Muscle of arm (tissue), 12 donors: ENCODE results near the gene SHMT1. TPM values are rescaled to one million over a fixed set of nuclear protein-coding genes. Genes with fewer than 3 reads are reported as not detected.
A peak's percentile ranks its signal among the peaks of the same experiment; 100 is the strongest.
"Not testable (repeated sequence)": the region's sequence is repeated elsewhere in the genome, so short reads cannot be mapped to it uniquely, and the experiment has no call there.

Experiments used
- DNase-seq: peaks from one replicate; pipeline ENCODE4 v3.0.0-alpha.2; 2013
- polyA plus RNA-seq, 12 donors: library from polyadenylated mRNA; unstranded; fragments of 120-200 nt; gene quantifications; one replicate each; pipeline ENCODE4 v1.2.1, GENCODE V29; 2013; ENCODE audit not compliant: insufficient read length in 12 of 12

The SHMT1 gene
- polyA plus RNA-seq, 12 donors = 4.6 to 20.2 (median 9.6) TPM; not detected in 1

DNA sequence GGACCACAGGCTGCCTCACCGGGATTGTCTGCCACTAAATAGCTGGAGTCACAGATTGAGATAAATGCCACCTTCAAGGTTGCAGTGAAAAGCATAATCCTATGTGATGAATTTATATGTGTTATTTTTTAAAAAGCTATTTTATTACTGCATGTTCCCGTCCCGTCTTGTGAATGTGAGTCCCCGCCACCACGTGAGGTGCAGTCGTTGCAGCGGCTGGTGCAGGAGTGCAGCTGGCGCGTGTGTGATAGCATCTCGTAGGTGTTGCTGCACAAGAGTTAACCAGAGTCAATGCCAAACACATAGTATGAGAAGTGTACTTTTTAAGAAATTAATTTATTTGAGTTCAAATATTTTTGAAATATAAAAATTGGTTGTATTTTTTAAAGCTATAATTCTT lies 35.8 kb downstream of the SHMT1 start:
- no peak for DNase-seq

DNA sequence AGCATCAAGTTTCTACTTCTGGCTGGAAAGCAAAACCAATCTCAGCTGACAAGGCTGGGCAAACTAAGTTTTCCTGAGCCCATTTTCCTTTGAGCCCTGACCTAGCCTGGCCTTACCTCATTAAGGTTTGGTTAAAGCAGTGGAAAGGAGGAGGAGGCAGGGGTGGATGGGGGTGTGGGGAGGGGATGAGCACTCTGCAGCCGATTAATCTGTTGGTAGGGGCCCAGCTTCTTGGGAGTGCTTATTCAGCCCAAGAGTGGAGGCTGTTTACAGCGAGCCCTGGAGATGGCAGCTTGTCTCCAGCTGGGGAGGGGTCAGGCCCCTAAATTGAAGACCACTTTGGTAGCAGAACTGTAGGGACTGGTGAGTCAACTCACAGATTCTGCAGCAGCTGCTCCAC lies 36.3 kb downstream of the SHMT1 start:
- no peak for DNase-seq

DNA sequence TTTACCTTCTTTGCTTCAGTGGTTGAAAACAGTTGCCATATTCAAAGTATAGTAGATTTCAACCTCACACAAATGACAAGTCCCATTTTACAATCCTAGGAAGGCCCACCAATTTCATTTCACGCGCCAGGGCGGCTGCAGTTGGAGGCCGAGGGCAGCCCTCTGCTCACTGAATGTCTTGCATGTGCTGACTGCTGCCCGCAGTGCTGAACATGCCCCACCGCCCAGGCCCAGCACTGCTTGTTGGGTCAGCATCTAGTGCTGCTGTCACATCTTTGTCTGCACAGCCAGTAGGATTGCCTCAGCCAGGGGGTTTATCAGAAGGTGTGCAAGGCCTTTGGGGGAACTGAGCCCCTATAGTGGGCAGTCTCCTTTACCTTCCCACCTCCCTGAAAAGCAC lies 36.8 kb downstream of the SHMT1 start:
- no peak for DNase-seq

DNA sequence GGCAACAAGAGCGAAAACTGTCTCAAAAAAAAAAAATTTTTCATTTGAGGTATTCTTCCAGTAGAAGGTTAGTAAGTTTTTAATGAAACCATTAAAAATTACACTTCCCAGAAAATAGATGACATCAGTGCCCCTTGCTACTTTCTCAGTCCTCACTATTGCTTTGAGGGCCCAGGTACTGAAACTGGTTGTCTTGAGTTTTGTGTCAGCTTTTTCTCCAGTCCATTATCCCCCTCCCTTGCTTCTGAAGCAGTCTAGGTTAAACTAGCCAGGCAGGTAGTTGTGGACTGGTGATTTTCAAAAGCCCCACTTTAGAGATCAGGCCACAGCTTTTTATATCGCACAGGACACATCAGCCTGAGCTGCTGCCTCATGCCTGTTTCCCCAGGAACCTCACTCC lies 37.3 kb downstream of the SHMT1 start:
- no peak for DNase-seq

DNA sequence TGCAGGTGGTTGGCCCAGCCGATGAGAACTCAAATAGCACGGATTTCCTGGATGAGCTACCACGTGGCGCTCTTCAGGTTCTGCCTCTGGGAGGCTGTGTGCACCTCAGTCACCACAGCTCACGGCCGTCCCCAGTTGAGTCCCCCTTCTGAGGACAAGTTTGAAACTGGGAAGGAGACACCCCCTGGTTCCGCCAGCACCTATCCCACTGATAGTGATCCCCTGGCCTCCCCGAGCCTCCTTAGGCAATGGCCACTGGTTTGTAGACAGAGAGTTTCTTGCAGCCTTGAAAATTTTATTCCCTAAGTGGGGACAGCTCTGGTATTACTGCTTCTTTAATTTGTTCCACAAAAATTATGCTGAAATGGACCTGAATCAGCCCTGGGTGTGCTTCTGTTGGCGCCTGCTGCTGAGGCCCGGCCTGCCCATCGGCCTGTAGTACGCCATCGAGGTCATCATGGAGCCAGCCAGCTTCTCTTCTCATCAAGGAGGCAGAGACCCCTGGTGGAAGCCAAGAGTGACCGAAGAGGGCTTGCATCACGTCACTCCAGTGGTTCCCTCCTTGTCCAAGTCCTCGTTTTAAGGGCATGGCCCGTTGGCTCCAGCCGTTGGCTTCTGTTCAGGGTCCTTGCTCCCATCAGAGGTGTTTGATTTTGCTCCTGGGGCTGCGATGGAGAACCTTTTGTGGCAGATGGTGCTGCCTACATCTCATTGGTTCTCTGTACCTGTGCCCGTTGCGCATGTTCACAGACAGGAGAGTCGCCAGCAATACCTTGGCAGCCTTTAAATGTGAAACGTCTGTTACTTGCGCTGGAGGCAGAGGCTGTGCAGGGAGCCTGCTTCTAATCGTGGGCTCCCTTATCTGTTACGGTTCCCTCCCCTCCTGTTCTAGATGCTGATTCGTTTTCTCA lies 39.0 kb downstream of the SHMT1 start:
- no peak for DNase-seq

DNA sequence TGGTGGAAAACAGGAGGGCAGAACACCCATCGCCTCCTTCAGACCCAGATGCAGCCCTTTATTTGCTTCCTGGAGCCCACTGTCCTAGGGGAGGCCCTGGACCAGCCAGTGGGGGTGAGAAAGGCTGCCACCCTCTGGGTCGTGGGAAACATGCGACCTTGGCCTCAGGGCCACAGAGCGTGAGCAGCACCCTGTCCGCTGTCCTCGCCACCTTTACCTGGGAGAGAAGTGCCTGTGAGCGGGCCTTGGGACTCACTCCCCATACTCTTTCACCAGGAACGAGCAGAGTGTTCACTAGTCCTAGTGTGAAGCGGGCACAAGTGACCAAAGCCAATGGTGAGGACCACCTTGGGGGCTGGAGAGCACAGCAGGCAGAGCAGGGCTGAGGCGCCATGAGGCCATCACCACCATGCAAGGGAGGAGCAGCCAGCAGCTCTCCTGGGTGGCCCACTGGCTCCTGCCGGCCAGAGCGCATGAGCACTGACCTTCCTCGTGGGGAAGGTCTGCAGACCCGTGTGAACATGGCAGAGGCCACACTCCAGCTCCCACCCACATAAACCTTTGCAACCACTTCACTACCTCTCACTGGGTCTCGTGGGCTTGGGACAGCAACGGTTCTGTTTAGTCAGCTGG lies 39.7 kb downstream of the SHMT1 start:
- no peak for DNase-seq

DNA sequence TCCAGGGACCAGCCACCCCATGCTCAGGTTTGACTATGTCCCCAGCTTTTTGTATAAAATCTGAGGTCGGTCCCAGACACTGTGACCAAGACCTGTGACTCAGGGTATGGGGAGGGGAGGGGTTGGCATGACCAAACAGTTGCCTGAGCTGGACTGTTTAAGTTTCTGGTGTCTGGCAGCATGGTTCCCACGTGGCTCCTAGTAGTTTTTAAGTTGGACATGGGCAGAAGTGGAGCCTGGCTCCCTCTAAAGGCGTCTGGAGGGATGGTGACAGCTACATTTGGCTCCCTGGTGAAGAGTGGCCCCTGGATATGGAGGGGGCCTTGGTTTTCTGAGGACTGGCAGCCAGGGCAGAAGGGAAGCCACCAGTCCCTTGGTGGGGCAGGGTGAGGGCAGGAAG lies 40.3 kb downstream of the SHMT1 start:
- DNase-seq = no peak

DNA sequence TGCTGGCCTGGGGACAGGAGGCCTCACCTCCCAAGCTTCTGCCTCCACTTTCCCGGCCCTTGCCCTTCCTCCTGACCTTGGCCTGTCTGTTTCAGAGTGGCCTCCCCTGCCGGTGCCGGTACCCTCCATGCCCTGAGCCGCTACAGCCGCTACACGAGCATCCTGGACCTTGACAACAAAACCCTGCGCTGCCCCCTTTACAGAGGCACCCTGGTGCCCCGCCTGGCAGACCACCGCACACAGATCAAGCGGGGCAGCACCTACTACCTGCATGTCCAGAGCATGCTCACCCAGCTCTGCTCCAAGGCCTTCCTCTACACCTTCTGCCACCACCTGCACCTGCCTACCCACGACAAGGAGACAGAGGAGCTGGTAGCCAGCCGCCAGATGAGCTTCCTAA lies 40.8 kb downstream of the SHMT1 start:
- no peak for DNase-seq

DNA sequence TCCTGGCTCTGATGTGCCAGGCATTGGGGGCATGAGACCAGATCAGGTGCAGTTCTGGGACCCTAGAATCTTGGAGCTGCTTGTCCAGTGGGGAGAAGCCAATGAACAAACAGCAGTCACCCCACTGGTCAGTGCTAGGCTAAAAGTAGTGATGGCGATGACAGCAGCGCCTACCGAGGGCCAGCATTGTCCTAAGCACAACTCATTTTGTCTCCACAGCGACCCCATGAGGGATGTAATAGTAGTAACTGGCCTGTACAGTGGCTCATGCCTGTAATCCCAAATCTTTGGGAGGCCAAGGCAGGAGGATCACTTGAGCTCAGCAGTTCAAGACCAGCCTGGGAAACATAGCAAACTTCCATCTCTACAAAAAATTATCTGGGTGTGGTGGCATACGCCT lies 42.0 kb downstream of the SHMT1 start:
- DNase-seq = no peak

DNA sequence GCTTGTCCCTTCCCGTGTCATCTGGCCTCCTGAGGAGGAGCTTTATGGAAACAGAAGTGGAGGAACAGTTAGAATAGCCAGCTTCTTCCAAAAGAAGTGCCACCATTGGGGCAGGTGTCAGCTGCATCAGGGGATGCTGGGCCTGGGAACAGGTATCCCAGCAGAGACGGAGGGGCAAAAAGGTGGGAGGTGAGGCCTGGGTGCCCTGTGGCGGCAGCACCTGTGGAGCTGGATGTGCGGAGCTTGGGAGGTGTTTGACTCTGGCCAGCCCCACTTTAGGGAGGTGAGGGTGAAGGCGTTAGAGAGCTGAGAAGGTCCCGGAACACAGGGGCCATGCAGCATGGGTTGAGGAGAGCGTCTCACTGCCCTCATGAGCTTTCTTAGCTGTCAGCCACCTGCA lies 43.0 kb downstream of the SHMT1 start:
- DNase-seq = no peak

DNA sequence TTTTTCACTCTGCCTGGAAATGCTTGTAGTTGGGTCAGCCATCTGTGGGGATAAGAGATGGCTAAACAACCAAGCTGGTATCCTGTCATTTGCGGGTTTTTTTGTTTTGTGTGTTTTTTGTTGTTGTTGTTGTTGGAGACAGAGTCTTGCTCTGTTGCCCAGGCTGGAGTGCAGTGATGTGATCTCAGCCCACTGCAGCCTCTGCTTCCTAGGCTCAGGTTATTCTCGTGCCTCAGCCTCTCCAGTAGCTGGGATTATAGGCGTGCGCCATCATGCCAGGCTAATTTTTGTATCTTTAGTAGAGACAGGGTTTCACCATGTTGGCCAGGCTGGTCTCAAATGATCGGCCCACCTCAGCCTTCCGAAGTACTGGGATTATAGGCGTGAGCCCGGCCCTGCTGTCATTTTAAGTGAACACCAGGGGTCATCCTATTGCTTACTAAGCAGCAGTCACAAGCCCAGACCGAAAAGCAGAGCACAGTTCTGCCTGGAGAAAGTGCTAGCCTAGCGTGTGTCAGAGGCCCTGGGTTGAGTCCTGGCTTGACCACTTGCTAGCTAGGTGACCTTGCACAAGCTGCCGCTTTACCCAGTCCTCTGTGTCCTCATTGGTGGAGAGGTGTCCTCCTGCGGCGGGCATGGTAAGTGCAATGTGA lies 43.6 kb downstream of the SHMT1 start:
- DNase-seq = peak; percentile 37

DNA sequence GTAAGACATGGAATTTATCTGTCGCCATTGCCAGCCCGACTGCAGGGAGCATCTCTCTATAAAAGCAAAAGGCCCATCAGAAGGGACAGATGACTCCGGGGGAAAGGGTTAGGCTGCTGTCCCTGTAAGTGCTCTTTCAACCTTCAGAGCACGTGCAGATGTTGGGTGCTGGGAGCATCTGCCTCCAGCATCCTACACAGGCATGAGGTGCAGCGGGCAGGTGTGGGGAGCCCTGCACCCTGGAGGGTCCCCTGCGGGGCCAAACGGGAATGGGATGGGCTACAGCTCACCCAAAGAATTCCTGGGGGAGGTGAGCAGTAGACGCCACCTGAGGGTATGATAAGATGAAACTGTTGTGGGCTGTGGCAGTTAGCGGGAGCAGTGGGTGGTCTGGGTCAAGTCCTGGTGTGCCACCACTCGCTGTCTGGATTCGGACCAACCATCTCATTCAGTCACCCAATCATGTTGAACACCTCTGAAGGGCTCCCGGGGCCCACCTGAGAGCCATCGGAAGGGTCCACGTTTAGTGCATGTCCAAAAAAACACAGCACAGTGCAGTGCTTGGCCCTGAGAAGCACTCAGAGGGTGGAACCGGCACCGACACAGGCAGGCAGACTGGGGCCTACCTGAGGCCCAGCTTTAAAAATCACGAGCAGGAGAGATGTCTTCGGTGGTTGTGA lies 44.4 kb downstream of the SHMT1 start:
- DNase-seq = no peak

DNA sequence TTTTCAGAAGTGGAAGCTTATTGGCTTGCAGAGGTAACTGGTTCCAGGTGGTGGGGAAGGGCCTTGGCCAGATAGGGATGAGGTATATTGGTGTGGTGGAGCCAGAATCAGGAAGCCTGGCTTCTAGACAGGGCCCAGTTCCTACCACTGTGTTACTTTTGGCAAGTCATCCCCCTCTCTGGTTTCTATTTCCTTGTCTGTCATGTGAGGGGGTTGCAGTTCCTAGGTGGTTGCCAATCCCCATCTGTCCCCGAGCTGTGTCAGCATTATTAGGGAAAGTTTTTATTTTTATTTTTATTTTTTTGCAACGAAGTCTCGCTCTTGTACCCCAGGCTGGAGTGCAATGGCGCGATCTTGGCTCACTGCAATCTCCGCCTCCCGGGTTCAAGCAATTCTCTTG lies 45.2 kb downstream of the SHMT1 start:
- no peak for DNase-seq

DNA sequence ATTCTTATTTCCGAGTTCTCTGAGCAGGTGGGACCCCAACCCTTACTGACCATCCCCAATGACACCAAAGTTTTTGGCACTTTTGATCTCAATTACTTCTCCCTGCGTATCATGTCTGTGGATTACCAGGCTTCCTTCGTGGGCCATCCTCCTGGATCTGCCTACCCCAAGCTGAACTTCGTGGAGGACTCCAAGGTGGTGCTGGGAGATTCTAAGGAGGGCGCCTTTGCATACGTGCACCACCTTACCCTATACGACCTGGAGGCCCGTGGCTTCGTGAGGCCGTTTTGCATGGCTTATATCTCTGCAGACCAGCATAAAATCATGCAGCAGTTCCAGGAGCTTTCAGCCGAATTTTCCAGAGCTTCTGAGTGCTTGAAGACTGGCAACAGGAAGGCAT lies 47.4 kb downstream of the SHMT1 start:
- no peak for DNase-seq

DNA sequence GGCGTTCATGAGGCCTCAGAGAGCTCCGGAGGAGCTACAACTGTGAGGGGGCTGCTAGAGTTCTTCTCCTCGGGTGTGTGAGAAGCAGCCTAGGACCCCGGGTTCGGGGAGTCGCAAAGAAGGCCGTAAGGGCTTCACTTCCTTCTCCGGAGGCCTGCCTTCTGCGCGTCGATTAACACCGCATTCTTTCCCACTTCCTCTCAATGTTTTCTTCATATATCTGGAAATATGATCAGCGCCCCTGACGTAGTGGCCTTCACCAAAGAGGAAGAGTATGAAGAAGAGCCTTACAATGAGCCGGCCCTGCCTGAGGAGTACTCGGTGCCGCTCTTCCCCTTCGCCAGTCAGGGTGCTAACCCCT lies 47.8 kb downstream of the SHMT1 start:
- DNase-seq = peak; percentile 16

DNA sequence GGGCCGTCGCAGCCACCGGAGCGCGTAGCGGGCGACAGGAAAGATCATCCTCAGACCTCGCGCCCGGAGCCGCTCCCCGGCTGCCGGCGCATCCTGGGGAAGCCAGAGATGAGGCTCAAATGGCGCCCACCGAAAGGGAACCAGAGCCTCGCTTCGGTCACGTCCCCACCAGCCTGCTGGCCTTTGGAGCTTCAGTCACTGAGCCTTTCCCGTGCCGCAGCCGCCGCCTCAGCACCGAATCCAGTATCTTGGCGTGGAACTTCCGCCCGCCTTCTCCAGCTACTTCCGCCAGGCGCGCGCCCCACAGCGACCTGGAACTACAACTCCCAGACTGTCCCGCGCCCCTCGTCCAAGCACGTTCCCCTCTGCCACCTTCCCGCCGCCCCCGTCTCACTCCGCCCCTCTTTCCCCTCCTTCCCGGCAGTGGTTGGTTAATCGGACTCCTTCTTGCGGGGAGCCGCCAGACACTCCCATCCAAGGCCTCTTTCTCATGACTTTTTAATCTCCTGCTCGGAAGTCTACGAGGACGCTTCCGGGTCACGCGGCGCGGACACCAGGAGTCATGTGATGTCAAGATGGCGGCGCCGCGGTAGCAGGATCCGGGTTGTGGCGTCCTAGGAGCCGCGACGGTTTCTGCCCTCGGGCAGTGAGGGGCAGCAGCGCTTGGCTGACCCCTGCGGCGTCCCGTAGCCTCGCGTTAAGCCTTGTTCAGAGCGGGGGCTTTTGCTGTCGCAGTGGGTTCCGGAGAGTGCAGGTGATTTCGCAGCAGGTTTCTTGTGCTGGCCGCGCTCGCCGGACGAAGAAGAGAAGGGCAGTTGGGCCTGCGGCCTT lies 48.4 kb downstream of the SHMT1 start, which contains the start of the genes SMCR8 and TOP3A:
Gene SMCR8 (plus strand): TSS at position 563 of the 831 bp plus-strand sequence. CDS start 497 bp downstream, outside the sequence.
Gene TOP3A (minus strand): TSS at position 264 of the 831 bp plus-strand sequence. CDS start 216 bp downstream, at position 48.
- peak; percentile 98 for DNase-seq

DNA sequence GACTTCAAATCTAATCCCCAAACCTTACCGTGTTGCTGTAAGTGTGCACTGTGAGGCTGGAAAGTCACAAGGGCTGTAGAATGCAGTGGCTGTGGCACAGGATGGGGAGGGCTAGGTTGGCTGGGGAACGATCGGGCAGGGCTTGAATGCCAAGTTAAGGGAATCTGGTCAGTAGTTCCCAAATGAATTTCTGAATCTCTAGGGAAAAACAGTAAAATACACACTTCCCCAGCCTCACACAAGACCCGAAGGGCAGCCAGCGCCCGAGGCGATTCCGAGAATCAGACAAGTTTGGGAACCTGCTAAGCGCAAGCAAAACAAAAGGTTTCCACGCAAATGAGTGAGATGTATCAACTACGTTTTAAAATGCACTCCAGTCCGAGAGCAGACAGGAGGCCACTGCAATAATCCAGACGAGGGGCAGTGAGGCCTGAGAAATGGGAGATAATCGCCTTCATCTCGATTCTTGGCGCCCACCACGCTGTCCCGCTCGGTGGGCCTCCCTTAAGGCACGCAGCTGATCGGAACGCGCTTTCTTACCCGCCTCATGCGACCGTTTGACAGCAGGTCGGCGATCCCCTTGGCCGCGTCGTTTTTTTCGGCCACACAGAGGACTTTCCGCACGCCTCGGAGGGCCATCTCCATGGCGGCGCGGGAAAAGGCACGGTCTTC lies 49.2 kb downstream of the SHMT1 start:
- no peak for DNase-seq

DNA sequence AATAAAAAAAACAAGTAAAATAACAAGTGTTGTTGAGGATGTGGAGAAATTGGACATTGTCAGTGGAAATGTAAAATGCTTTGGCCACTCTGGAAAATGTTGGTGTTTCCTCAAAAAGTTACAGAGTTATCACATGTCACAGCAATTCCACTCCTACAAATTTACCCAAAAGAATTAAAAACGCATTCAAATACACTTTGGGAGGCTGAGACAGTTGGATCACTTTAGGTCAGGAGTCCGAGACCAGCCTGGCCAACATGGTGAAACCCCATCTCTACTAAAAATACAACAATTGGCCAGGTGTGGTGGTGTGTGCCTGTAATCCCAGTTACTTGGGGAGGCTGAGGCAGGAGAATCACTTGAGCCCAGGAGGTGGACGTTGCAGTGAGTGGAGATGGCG lies 54.1 kb downstream of the SHMT1 start:
- no peak for DNase-seq

DNA sequence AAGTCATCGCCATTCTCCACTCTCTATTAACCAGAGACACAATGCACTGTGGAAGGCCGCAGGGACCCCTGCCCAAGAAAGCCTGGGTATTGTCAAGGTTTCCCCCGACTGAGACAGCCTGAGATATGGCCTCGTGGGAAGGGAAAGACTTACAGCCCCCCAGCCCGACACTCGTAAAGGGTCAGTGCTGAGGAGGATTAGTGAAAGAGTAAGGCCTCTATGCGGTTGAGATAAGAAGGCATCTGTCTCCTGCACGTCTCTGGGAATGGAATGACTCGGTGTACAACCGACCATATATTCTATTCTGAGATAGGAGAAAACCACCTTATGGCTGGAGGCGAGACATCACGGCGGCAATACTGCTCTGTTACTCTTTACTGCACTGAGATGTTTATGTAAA lies 60.1 kb downstream of the SHMT1 start:
- not testable (repeated sequence) for DNase-seq

DNA sequence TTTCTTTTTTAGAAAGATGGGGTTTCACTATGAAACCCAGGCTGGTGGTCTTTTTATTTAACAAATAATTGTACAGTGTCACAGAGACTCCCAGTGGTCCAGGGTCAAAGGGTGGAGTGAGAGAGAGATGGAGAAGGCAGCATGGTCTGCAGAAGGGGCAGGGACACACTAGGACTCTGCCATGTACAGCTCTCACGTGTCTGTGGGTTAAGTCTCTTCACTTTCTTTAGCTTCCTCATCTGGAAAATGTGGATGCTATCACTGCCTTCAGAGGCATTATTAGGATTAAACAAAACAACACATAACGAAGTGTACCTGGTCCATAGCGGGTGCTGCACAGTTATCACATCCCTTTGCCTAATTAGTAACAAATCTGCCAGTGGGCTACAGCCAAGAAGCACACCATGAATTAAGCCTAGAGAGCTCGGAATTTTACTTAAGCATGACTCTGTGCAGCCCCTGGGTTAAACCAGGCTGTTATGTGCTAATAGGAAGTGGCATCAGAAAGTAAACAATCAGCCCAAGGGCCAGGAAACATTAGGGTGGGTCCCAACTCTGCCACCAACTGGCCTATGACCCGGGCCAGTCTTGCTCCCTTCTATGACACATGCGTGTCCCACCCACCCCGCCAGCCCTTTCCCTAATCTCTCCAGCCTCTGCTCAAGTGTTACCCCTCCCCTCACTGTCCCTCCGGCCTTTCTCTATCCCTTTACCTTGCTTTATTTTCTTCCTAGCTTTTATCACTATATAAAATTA lies 62.4 kb downstream of the SHMT1 start:
- no peak for DNase-seq
